RKO (cell line): ENCODE measurements around the gene CDKN2B.
"Not testable (repeated sequence)": the region's sequence is repeated elsewhere in the genome, so short reads cannot be mapped to it uniquely, and the experiment has no call there.

Source experiments
- DNase-seq: peaks from one replicate; pipeline ENCODE4 v3.0.0-alpha.2; 2016; ENCODE audit warnings: low spot score

Gene CDKN2B

GRCh38 chr9:21968331-21969010 is 40.6 kb downstream of the CDKN2B start:
- no peak for DNase-seq

- DNase-seq = no peak
Observed at GRCh38 chr9:21967702-21968101, 41.4 kb downstream of the CDKN2B start.

- no peak for DNase-seq
Observed at GRCh38 chr9:21967169-21967568, 41.9 kb downstream of the CDKN2B start.

GRCh38 chr9:21966140-21966851 is 42.8 kb downstream of the CDKN2B start:
- no peak for DNase-seq

GRCh38 chr9:21965401-21965951 is 43.6 kb downstream of the CDKN2B start:
- no peak for DNase-seq

GRCh38 chr9:21964925-21965385 is 44.1 kb downstream of the CDKN2B start:
- no peak for DNase-seq

- no peak for DNase-seq
Observed at GRCh38 chr9:21961569-21961968, 47.5 kb downstream of the CDKN2B start.

- DNase-seq = not testable (repeated sequence)
Observed at GRCh38 chr9:21959268-21959667, 49.8 kb downstream of the CDKN2B start.

GRCh38 chr9:21958833-21959232 is 50.3 kb downstream of the CDKN2B start:
- no peak for DNase-seq
